ENCODE measurements around the gene MTRR. TPM values are rescaled to one million over a fixed set of nuclear protein-coding genes. Genes with fewer than 3 reads are reported as not detected.

MTRR gene
- polyA plus RNA-seq, 3 donors, result 11.5 to 27.0 (median 26.7) TPM

DNA sequence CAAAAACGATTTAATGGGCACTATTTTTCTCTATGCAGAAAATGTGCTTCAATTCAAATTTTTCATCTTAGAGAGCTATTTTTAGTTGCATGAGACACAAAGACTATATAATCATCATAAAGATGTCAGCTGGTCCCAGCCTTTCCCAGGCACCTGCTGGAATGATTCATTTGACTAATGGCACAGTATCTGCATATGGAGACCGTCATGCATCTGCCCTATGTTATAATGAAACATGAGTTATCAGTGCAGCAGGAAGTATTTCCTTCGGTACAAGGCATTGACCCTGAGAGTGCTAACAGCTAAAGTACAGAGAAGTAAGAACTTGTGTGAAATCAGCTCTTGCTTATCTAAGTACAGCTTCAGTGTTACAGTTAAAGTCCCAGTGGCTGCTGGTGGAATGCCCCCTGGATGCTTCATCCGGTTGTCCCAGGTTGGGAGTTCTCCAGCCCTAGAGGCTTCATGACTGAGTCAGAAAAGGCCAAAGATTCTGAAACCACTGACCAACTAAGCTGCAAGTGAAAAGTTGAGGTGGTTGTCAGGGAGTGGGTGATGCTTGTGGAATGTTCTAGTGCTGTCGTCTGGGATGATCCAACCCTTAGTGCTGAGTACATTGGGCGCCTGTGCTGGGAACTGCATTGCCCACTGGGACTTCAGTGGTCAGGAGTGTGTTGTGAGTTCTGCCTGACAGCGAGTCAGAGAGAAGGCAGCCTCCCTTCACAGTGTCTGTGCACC is 57.2 kb downstream of the MTRR start:
- 59 to 68% (median 61%) methylated on average over 7 of the region's 7 CpGs for WGBS, 3 donors
- no peak overlapping the region for H3K27ac ChIP-seq (ENCODE audit: low read depth, low read length)

DNA sequence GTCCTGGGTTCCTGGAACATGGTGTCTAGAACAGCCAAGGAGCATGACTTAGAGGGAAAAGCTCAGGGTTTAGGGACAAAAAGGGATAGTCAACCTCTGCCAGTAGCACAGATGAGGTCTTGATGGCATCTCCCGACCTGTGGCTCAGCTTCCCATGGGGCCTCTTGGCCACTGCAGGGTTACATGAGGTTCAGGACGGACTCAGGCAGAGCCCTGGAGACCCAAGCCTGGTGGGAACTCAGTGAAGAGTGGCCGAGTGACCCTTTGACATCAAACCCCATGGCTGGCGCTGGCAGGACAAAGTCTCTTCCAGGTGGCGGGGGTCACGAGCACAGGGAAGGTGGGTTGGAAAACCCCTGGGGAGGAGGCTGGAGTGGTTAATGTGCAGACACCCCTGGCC is 57.8 kb downstream of the MTRR start:
- H3K27ac ChIP-seq (ENCODE audit: low read depth, low read length), result no peak overlapping the region
- WGBS, 3 donors, result 84 to 96% (median 84%) methylated on average over 6 of the region's 6 CpGs

- WGBS, 3 donors, result 46 to 55% (median 52%) methylated on average over 26 of the region's 26 CpGs
Observed at GRCh38 chr5:7927466-7928375, 58.8 kb downstream of the MTRR start.

DNA sequence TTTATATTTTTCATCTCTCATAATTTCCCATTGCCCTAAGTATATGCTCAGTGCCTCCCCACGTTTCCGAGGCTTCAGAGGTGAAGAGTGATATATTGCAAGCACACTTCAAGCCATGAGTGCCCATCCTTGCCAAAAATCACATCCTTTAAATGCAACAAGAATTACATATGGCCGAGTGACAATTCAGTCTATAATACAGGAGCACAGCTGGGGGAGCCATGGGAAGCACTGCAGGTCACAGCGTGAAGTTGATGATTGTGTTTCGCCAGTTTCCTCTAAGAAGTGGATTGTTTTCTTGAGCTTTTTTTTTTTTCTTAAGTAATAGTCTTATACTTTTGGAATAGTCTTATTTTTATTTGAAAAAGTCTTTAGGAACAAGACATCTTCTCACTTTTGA is 61.1 kb downstream of the MTRR start:
- 70 to 73% (median 72%) methylated on average over 5 of the region's 5 CpGs for WGBS, 3 donors
- H3K27ac ChIP-seq (ENCODE audit: low read depth, low read length), result no peak overlapping the region

More at GRCh38 chr5:7927466-7928375, 58.8 kb downstream of the MTRR start:
- no peak overlapping the region for H3K27ac ChIP-seq (ENCODE audit: low read depth, low read length)

GRCh38 chr5:7941692-7942091 is 72.7 kb downstream of the MTRR start:
- WGBS, 3 donors, result 80 to 83% (median 82%) methylated on average over 3 of the region's 3 CpGs
- no peak overlapping the region for H3K27ac ChIP-seq (ENCODE audit: low read depth, low read length)

DNA sequence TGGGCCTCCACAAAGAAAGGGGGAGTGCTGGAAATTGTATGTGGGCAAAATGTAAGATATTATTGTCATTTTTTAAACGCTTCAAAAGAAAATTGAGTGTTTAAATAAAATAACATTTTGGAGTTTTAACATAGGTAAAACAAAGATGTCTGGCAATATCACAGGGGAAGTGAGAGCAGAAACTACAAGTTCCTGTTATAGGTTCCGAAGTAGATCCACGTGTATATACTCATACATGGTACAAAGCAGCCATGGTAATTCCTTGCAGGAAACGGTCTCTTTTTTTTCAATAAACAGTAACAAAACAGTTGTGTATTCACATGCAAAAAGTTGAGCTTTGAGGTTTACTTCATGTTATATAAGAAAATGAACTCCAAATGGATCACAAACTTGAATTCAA is 78.4 kb downstream of the MTRR start:
- H3K27ac ChIP-seq (ENCODE audit: low read depth, low read length), result no peak overlapping the region
- WGBS, 3 donors, result 77 to 92% (median 83%) methylated on average over 4 of the region's 4 CpGs

Other genes with a start within 250 kb of the MTRR start
- 1 to 10 TPM in 1 of 3 donors, under 1 TPM in 1, not detected in 1; 0.19 to 1.6 TPM for gene CFAP90, start 18.0 kb upstream of the MTRR start, polyA plus RNA-seq
- gene FASTKD3, start 117 bp upstream of the MTRR start, polyA plus RNA-seq, result 10 to 100 TPM in 1 of 3 donors, 1 to 10 TPM in 2; 3.4 to 13.3 (median 8.4) TPM